GM18526 (cell line): Measurements from ENCODE around the gene ZMIZ1.

Experiments
- POLR2A ChIP-seq: IDR thresholded peaks from 3 replicates; pipeline ENCODE4 v1.6.1; 2011; ENCODE audit not compliant: insufficient read length; ENCODE audit errors: extremely low read depth

The ZMIZ1 gene

GRCh38 chr10:79045566-79046175 lies 23.1 kb upstream of the ZMIZ1 start:
- no peak for TF ChIP-seq POLR2A

DNA sequence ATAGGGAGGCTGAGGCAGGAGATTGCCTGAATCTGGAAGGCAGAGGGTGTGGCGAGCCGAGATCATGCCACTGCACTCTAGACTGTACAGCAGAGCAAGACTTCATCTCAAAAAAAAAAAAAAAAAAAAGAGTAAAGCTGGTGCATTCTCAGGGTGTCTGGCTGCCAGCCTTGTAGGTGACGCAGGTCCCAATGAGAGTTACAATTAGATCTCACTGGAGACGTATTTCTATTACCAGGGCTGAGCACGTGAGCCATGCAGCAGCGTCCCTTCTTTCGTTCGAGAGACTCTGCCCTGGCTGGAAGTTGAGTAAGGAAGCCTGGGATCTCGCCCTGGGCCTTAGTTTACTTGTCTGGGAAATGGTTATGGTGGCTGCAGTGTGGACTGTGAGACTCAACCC lies 22.4 kb upstream of the ZMIZ1 start:
- TF ChIP-seq POLR2A, result no peak

- no peak for TF ChIP-seq POLR2A
Measured at GRCh38 chr10:79046741-79047583, 21.8 kb upstream of the ZMIZ1 start.

- no peak for TF ChIP-seq POLR2A
Measured at GRCh38 chr10:79047584-79047874, 21.2 kb upstream of the ZMIZ1 start.

DNA sequence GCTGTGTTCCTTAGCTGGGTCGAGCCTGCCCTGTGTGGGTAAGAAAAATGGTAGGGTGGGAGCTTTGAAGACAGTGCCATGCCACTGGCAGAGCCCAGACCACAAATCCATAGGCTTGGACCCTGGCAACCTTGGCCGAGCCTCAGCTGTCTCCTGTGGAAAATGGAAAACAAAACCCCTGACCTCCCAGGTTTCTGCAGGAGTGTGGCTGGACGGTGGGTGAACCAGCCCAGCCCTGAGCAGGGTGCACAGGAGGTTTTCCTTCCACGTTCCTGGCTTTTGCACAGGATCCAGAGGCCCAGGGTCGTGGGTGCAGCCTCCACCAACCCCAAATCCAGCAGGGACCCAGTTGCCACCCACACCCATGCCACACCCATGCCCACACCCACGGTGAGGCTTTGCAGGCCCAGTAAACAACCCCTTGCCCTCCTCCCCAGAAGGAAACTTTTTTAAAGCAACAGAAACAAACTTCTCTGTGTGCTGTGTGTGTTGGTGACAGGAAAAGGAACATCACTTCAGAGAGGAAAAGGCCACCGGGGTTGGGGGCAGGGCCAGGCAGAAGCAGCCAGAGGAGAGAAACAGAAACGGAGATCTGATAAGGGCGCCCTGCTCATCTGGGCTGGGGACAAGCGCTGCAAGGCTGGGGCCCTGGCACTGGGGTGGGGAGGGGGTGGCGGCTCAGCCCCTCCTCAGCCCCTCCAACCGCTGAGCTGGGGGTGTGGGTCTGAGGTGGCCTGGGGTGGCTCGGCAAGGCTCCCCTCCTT lies 20.7 kb upstream of the ZMIZ1 start:
- TF ChIP-seq POLR2A, result no peak

GRCh38 chr10:79048639-79049550 lies 19.9 kb upstream of the ZMIZ1 start:
- TF ChIP-seq POLR2A, result no peak

DNA sequence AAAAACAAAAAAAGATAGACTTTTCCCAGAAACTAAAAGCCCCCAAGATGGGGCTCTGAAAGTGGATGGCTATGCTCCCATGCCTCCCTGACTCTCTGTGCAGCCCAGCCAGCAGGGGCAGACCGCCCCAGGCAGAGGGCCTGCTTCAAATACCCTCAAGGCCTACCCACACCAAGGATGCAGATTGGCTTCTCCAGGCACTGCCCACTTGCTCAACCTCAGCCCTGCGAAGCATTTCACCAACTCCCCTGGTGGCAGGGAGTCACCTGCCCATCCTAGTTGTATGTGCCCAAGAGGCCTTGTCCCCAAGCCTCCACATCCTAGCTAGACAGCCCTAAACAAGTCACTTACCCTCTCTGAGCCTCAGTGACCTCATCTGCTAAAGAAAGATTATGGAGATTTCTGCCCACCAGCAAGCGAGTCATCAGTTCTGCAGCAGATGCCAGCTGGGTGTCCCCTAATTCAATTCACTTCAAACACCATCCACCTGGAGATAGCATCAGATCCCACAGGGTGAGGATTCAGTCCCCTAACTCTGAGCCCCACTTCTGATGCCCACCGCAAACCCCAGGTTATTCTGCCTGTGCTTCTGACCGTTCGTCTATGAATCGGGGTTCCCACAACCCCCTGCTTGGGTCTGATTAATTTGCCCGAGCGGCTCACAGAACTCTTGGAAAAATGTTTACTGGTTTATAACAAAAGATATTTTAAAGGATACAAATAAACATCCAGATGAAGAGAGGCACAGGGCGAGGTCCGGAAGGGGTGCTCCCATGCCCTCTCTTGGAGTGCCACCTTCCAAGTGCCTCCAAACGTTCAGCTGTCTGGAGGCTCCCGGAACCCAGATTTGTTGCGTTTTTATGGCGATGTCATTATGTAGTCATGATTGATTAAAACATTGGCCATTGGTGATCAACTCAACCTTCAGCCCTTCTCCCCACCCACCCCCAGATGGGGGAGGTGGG lies 18.6 kb upstream of the ZMIZ1 start:
- TF ChIP-seq POLR2A, result no peak

- no peak for TF ChIP-seq POLR2A
Measured at GRCh38 chr10:79050896-79051555, 17.7 kb upstream of the ZMIZ1 start.

- no peak for TF ChIP-seq POLR2A
Measured at GRCh38 chr10:79051766-79052165, 17.0 kb upstream of the ZMIZ1 start.

- TF ChIP-seq POLR2A, result no peak
Measured at GRCh38 chr10:79052291-79053080, 16.3 kb upstream of the ZMIZ1 start.

- TF ChIP-seq POLR2A, result no peak
Measured at GRCh38 chr10:79053081-79053434, 15.7 kb upstream of the ZMIZ1 start.

DNA sequence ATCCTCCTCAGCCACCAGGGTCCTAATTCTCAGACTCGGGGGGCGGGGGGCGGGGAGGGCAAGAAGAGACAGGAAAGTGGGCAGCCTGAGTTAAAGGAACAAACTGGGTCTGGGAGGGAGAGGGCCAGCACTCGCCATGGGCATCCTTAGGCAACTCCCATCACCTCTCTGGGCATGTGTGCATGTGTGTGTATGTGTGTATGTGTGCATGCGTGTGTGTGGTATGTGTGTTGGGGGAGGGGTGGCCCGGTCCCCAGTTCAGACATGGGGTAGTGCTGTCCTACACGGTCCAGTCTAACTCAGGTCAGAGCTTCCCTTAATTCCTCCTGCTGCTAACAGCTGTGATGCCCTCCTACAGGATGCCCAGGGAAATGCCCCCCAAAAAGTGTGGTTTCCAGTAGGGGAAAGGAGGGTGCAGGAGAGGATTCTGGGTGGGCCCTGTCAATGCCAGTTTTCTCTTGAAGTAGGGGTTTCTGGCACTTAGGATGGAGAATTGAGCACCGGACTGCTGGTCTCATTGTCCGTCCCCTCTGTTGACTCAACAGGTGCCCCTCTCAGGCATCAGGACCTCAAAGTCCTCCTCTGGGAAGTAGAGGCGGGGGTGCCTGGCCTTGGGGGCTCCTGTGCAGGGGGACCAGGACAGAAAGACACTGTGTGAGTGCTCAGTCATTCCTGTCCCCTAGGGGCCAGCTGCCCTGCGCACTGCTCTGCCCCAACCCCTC lies 15.1 kb upstream of the ZMIZ1 start:
- no peak for TF ChIP-seq POLR2A
